Brain microvascular endothelial cell (primary cell): ENCODE data around the gene DIS3L2.
"Not testable (repeated sequence)": the region's sequence is repeated elsewhere in the genome, so short reads cannot be mapped to it uniquely, and the experiment has no call there.

Experiments used
- DNase-seq: peaks from one replicate; pipeline ENCODE4 v3.0.0-alpha.2; 2020
- H3K27ac ChIP-seq: fragments of 250-450 bp; sonication (Bioruptor Pico); 2 replicates; pipeline ENCODE4 v1.5.1; 2020; ENCODE audit warnings: mild to moderate bottlenecking, moderate library complexity
- H3K27me3 ChIP-seq: fragments of 250-450 bp; sonication (Bioruptor Pico); replicated peaks from 2 replicates; pipeline ENCODE4 v1.5.1; 2020; ENCODE audit warnings: mild to moderate bottlenecking
- H3K36me3 ChIP-seq: fragments of 250-450 bp; sonication (Bioruptor Pico); replicated peaks from 2 replicates; pipeline ENCODE4 v1.5.1; 2020; ENCODE audit warnings: mild to moderate bottlenecking
- H3K4me3 ChIP-seq: 2 replicates; pipeline ENCODE4 v1.5.1; 2011; ENCODE audit warnings: low read depth, mild to moderate bottlenecking, control low read depth, low read length, moderate library complexity
- in situ Hi-C: cut with HindIII; loops from 2 replicates; pipeline ENCODE4 v1.10.0; 2017; ENCODE audit warnings: low sequenced_read_pairs, low pct_ligation_motif_present
- TF ChIP-seq, protein P1 (sequence below): IDR thresholded peaks from 2 replicates; pipeline ENCODE4 v1.5.1; 2011; ENCODE audit warnings: low read depth, mild to moderate bottlenecking, moderate library complexity, low read length, control low read depth, inconsistent platforms; ENCODE audit errors: missing control alignments

DIS3L2 gene

DNA sequence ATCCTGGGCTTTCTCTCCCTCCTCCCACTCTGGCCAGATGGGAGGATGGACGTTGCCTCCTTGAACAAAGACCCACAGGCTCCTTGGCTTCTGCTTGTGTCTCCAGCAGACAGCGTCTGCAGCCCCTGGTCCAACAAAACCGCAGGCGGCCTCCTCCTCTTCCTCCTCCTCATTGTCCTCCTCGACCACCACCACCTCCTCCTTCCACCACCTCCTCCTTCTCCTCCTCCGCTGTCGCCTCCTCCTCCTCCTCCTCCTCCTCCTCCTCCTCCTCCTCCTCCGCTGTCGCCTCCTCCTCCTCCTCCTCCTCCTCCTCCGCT, 371.4 kb downstream of the DIS3L2 start:
- in situ Hi-C loops: no loop called here
- H3K27me3 ChIP-seq: no peaks in the 10 kb centered on the region
- DNase-seq: no peak

DNA sequence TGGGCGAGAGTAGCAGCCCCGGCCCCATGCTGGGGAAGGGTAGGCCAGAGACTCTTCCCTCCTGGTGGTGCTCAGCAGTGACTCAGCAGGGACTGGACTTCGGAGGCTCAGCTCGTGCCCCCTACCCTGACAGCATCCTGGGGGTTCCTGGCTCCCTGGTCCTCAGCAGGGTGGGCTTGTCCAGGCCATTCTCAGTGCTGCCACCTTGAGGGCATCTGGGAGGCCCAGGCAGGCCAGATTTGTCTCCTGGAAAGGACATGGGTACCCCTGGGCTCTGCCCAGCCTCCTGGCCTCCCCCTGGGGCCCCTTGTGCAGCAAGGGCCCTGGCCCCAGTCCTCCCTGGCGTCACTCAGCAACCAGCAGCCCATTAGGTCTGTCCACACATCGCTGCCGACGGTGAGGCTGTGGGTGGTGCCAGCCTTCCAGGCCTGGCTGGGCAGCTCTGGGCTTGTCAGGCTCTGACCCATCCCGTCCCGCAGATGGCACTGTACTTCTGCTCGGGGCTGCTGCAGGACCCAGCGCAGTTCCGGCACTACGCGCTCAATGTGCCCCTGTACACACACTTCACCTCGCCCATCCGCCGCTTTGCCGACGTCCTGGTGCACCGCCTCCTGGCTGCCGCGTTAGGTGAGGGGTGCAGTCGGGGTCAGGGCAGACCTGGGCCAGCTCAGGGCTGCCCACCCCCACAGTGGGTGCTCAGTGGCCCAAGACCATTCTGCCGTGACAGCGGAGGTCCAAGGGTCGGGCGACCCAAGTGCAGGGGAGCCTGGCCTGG, 372.0 kb downstream of the DIS3L2 start:
- no peak for DNase-seq
- Histone ChIP-seq H3K27ac (no peak overlapping the region), H3K4me3 (no peak overlapping the region), H3K27me3 (no peaks in the 10 kb centered on the region), H3K36me3 (no peaks in the 10 kb centered on the region)
- TF ChIP-seq, protein P1, sequence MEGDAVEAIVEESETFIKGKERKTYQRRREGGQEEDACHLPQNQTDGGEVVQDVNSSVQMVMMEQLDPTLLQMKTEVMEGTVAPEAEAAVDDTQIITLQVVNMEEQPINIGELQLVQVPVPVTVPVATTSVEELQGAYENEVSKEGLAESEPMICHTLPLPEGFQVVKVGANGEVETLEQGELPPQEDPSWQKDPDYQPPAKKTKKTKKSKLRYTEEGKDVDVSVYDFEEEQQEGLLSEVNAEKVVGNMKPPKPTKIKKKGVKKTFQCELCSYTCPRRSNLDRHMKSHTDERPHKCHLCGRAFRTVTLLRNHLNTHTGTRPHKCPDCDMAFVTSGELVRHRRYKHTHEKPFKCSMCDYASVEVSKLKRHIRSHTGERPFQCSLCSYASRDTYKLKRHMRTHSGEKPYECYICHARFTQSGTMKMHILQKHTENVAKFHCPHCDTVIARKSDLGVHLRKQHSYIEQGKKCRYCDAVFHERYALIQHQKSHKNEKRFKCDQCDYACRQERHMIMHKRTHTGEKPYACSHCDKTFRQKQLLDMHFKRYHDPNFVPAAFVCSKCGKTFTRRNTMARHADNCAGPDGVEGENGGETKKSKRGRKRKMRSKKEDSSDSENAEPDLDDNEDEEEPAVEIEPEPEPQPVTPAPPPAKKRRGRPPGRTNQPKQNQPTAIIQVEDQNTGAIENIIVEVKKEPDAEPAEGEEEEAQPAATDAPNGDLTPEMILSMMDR: peak; percentile 83
- in situ Hi-C loops: no loop called here

More for the DNA sequence above, 371.4 kb downstream of the DIS3L2 start:
- TF ChIP-seq, protein P1: no peak
- Histone ChIP-seq H3K36me3 (no peaks in the 10 kb centered on the region), H3K4me3 (no peak overlapping the region), H3K27ac (no peak overlapping the region)

DNA sequence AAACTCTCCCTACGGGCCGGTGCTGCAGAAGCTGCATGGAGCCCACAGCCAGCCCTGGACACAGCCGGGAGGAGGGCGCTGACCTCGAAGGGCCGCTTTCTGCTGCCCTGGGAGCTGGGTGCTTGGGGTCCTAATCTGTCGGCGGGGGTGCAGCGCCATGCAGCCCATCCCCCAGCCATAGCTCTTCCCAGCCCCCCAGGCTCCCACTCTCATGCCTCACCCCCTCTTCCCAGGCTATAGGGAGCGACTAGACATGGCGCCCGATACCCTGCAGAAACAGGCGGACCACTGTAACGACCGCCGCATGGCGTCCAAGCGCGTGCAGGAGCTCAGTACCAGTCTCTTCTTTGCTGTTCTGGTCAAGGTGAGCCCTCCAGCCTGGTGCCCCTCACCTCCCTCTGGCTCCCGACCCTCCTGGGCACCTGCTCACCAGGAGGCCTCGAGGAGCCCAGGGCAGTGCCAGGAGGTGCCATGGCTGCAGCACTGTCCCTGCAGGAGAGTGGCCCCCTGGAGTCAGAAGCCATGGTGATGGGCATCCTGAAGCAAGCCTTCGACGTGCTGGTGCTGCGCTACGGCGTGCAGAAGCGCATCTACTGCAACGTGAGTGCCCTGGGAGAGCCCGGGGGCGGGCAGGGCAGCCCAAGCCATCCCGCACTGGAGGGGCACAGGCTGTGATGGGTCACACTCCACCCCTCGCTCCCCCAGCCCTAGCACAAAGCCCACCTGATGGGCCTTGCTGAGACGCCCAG, 372.8 kb downstream of the DIS3L2 start:
- H3K36me3 ChIP-seq, H3K27ac ChIP-seq, H3K4me3 ChIP-seq, H3K27me3 ChIP-seq, DNase-seq, in situ Hi-C loops: not testable (repeated sequence)

DNA sequence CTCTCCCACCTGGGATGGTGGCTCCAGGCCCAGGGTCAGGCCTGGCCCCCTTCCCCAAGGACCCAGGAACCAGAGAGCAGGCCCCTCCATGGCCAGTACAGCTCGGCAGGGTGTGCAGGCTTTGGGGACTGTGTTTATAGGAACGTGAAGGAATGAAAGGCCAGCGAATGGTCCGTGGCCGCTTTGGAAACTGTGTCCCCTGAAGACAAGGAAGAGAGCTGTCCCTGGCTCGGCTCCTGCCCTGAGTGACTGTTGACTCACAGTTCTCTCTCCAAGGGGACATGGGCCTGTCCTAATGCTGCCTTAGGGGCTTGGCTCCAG, 373.3 kb downstream of the DIS3L2 start:
- H3K4me3 ChIP-seq, H3K27me3 ChIP-seq, DNase-seq, H3K27ac ChIP-seq, in situ Hi-C loops, H3K36me3 ChIP-seq: not testable (repeated sequence)

- in situ Hi-C loops, DNase-seq: not testable (repeated sequence)
These were observed 373.8 kb downstream of the DIS3L2 start for GRCh38 chr2:232335206-232335858.

DNA sequence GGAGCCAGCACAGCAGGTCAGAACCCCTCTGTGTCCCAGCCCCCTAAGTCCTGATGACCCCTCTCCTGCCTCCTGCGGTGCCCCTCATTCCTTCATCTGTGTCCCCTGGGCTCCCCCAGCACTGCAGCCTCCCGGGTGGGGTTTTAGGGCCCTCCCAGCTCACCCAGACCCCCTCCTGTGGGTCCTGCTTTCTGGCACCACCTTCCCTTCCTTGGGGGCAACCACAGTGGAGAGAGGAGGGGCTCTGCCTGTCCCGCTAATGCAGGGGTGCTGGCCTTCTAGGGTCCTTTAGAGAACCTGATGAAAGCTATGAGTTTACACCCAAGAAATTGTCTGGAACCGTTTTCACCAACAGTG, 374.3 kb downstream of the DIS3L2 start:
- TF ChIP-seq, protein P1: no peak
- in situ Hi-C loops: no loop called here
- Histone ChIP-seq H3K27me3 (no peaks in the 10 kb centered on the region), H3K36me3 (no peaks in the 10 kb centered on the region), H3K4me3 (no peak overlapping the region), H3K27ac (no peak overlapping the region)
- no peak for DNase-seq

More at GRCh38 chr2:232335206-232335858, 373.8 kb downstream of the DIS3L2 start:
- not testable (repeated sequence) for H3K27ac ChIP-seq, H3K36me3 ChIP-seq, H3K27me3 ChIP-seq, H3K4me3 ChIP-seq
- TF ChIP-seq, protein P1: peak; percentile 63
